Body of pancreas (tissue), 4 donors: ENCODE data around the gene DYNC1I1.

Source experiments
- CTCF ChIP-seq, 7 experiments: fragments of 450-650 bp in 4 of 7; fragments of 200-600 bp in 3 of 7; sonication (generic) in 3 of 7; IDR thresholded peaks; one replicate each; pipeline ENCODE4 v1.5.1; 2016 to 2019; ENCODE audit warnings: antibody characterized with exemption in 7 of 7
- POLR2A ChIP-seq, 3 donors: fragments of 450-650 bp; IDR thresholded peaks; one replicate each; pipeline ENCODE4 v1.6.1; 2016; ENCODE audit warnings: antibody characterized with exemption in 3 of 3, mild to moderate bottlenecking in 2 of 3

DNA sequence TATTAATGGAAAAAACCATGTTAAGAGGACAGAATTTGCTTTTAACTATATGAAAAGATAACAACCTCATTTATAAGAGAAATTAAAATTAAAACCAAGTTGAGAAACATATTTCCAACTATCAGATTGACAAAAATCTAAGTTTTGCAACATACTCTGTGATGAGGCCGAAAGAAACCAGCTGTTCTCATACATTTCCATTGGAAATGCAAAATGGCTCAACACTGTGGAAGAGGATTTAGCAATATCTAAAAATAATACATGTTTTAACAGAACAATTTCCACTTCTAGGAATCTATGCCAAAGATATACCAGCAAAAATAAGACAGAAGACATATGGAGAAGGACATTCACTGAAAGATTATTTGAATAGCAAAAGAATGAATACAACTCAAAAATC, 268.8 kb downstream of the DYNC1I1 start:
- TF ChIP-seq CTCF (IDR thresholded peaks at IDR 0.05) (no peak), POLR2A (IDR thresholded peaks at IDR 0.05) (no peak)
